K562 (cell line): ENCODE measurements around the gene GMDS.

ENCODE experiments used
- CC2D1A ChIP-seq: fragments of 450-650 bp; IDR thresholded peaks from 2 replicates; pipeline ENCODE4 v1.6.1; 2017; ENCODE audit warnings: mild to moderate bottlenecking
- GABPB1 ChIP-seq: sonication (generic); formaldehyde crosslinking; IDR thresholded peaks from 2 replicates; pipeline ENCODE4 v1.8.0; 2022; ENCODE audit warnings: mild to moderate bottlenecking, missing genetic modification reagents
- NRF1 ChIP-seq, 2 experiments: fragments of 450-650 bp; IDR thresholded peaks in 1 of 2; conservative IDR thresholded peaks in 1 of 2; 2 replicates each; pipeline ENCODE4 v1.6.1; 2014; ENCODE audit warnings: mild to moderate bottlenecking in 2 of 2
- POLR2A ChIP-seq: fragments of 450-650 bp; conservative IDR thresholded peaks from 2 replicates; pipeline ENCODE4 v1.6.1; 2016
- RBM22 ChIP-seq: fragments of 200-400 bp; formaldehyde crosslinking; IDR thresholded peaks from 2 replicates; pipeline ENCODE4 v1.6.1; 2018; ENCODE audit warnings: low read length, low read depth; ENCODE audit not compliant: poor library complexity, severe bottlenecking
- ZNF263 ChIP-seq: sonication (generic); formaldehyde crosslinking; IDR thresholded peaks from 2 replicates; pipeline ENCODE4 v1.8.0; 2022; ENCODE audit warnings: mild to moderate bottlenecking, missing genetic modification reagents, borderline replicate concordance

DNA sequence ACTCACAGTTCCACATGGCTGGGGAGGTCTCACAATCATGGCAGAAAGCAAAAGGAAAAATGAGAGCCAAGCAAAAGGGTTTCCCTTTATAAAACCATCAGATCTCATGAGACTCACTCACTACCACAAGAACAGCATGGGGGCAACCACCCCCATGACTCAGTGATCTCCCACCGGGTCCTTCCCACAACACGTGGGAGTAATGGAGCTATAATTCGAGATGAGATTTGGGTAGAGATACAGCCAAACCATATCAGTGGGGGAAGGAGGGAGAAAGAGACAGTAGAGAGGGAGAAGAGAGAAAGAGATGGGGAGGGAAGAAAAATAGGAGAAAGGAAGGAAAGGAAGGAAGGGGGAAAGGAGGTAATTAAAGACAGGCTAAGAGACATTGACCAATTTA lies 30.1 kb downstream of the GMDS start:
- no peak for TF ChIP-seq GABPB1 (CRISPR knock-in tag)
- TF ChIP-seq NRF1 (conservative IDR thresholded peaks at IDR 0.05 in 1 of 2, IDR thresholded peaks at IDR 0.05 in 1 of 2): no peak
- no peak for TF ChIP-seq RBM22
- no peak for TF ChIP-seq POLR2A
- no peak for TF ChIP-seq ZNF263
- no peak for TF ChIP-seq CC2D1A
